Measurements from ENCODE around the gene NLGN1. TPM values are rescaled to one million over a fixed set of nuclear protein-coding genes. Genes with fewer than 3 reads are reported as not detected.

NLGN1 gene
- total RNA-seq, 1 experiment from 2014 or later = 5.2 TPM

DNA sequence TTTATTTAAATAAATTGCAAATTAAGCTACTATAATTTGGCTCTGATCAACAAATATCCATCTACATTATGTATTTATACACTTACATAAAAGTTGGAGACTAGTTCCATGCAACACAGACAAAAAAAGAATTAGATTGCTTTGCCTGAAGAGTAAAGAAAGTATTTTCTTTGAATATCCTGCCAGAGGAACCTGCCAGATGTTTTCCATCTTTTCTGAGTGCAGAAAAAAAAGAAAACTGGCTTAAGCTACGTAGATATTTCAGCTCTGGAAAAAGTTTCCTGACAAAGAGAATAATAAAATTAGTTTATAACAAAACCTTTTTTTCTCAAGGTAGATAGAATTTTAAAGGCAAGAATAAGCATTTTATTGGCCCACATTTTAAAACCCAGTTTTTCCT lies 854.1 kb downstream of the NLGN1 start:
- Histone ChIP-seq H3K9me3 (ENCODE audit: control insufficient read depth, low read depth, low read length) (no peaks in the 10 kb centered on the region), H2AFZ (ENCODE audit: low read length) (no peak overlapping the region), H2BK15ac (ENCODE audit: low read depth, low read length) (no peak overlapping the region), H2BK5ac (ENCODE audit: insufficient read length, low read length) (no peak overlapping the region), H3T11ph (ENCODE audit: low read length) (no peak overlapping the region), H4K5ac (ENCODE audit: insufficient read length, low read depth, low read length) (no peak overlapping the region), H3K23ac (ENCODE audit: insufficient read length, low read depth, low read length) (no peak overlapping the region), H3K4ac (ENCODE audit: low read depth, low read length) (no peak overlapping the region), H3K79me1 (ENCODE audit: insufficient read depth, low read depth, low read length, poor library complexity, severe bottlenecking) (no peaks in the 10 kb centered on the region), H3K4me2 (ENCODE audit: insufficient read depth, insufficient read length, low read length) (no peak overlapping the region), H2BK120ac (ENCODE audit: low read depth, low read length, poor library complexity, severe bottlenecking) (no peak overlapping the region), H3K4me1 (ENCODE audit: insufficient read depth, low read length) (no peaks in the 10 kb centered on the region), H4K91ac (ENCODE audit: insufficient read length, low read depth, low read length) (no peak overlapping the region), H3K9ac (ENCODE audit: extremely low read depth, insufficient read length, low read length) (no peak overlapping the region), H2BK12ac (ENCODE audit: insufficient read length, low read depth, low read length) (no peak overlapping the region), H3K23me2 (ENCODE audit: insufficient read length, low read depth, low read length, poor library complexity, severe bottlenecking) (no peaks in the 10 kb centered on the region), H3K27ac (ENCODE audit: insufficient read length, low read depth, low read length) (no peak overlapping the region), H3K14ac (ENCODE audit: insufficient read depth, low read length) (no peak overlapping the region), H2AK5ac (ENCODE audit: insufficient read length, low read length) (no peak overlapping the region), H3K27me3 (ENCODE audit: insufficient read depth, low read length) (no peaks in the 10 kb centered on the region; the same call in 1 of the 2 replicates), H3K18ac (ENCODE audit: insufficient read length, low read depth, low read length) (no peak overlapping the region), H3K56ac (ENCODE audit: insufficient read length, low read depth, low read length) (no peak overlapping the region), H3K79me2 (ENCODE audit: insufficient read depth, low read length) (no peaks in the 10 kb centered on the region), H4K8ac (replicated peaks; ENCODE audit: insufficient read length, low read depth, low read length) (no peak overlapping the region), H4K20me1 (ENCODE audit: control insufficient read depth, insufficient read depth, insufficient read length) (no peaks in the 10 kb centered on the region), H2BK20ac (ENCODE audit: low read depth, low read length, poor library complexity, severe bottlenecking) (no peak overlapping the region)
- peaks cover 0 to 8% (median under 1%) of the 10 kb centered on the region in 3 experiments; a peak in 3 of 7 replicates for H3K36me3 Mint-ChIP-seq (ENCODE audit: insufficient read depth in 1 of 3, low read depth in 3 of 3)
- no peak overlapping the region for H3K4me3 Mint-ChIP-seq
- H3K27ac Mint-ChIP-seq = no peak overlapping the region
- WGBS (ENCODE audit: extremely low coverage, insufficient read length, low lambda C conversion rate) = no CpG with 5 or more reads among the region's 1 CpG
- H3K4me1 Mint-ChIP-seq = peaks cover 9 to 11% of the 10 kb centered on the region in 2 experiments; a peak in 1 of 4 replicates
- H3K9me3 Mint-ChIP-seq = peaks cover under 1 to 4% of the 10 kb centered on the region in 2 experiments; a peak in 2 of 5 replicates
- DNase-seq = no peak
- TF ChIP-seq, protein P1, sequence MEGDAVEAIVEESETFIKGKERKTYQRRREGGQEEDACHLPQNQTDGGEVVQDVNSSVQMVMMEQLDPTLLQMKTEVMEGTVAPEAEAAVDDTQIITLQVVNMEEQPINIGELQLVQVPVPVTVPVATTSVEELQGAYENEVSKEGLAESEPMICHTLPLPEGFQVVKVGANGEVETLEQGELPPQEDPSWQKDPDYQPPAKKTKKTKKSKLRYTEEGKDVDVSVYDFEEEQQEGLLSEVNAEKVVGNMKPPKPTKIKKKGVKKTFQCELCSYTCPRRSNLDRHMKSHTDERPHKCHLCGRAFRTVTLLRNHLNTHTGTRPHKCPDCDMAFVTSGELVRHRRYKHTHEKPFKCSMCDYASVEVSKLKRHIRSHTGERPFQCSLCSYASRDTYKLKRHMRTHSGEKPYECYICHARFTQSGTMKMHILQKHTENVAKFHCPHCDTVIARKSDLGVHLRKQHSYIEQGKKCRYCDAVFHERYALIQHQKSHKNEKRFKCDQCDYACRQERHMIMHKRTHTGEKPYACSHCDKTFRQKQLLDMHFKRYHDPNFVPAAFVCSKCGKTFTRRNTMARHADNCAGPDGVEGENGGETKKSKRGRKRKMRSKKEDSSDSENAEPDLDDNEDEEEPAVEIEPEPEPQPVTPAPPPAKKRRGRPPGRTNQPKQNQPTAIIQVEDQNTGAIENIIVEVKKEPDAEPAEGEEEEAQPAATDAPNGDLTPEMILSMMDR (conservative IDR thresholded peaks at IDR 0.05) = no peak
- H3K27me3 Mint-ChIP-seq (ENCODE audit: low read depth) = no peaks in the 10 kb centered on the region

Data from H9 (cell line).